Measurements from ENCODE around the gene TCN2. TPM values are rescaled to one million over a fixed set of nuclear protein-coding genes. Genes with fewer than 3 reads are reported as not detected.

Gene TCN2
- total and polyA plus RNA-seq, 9 of the 15 experiments (the other 6 are each of a cell fraction or from before 2014, with no cell fraction given), result 0.88 to 5.4 (median 1.7) TPM

DNA sequence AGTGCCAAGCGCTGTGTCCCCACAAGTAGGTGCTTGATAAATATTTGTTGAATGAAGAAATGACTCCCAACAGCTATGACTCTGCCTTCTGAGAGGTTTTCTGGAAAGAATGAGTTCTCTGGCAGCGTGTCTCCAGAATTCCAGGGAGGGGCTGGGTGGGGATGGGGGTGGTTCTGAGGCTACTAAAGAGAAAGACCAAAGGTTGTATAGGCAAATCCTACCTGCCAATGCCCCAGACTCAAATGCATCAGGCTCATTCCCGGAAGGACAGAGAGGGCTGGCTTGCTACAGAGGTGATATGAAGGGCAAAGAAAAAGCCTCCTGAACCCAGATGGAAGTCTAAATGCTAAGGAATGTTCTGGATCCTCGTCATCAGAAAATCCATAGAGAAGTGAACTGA is 58.8 kb downstream of the TCN2 start:
- Histone ChIP-seq H3K9me1 (ENCODE audit: control insufficient read depth, insufficient read depth, low read length) (no peaks in the 10 kb centered on the region), H3K4me2 (ENCODE audit: insufficient read depth, low read length) (no peak overlapping the region), H3K27me3 (ENCODE audit: control insufficient read depth in 2 of 2, insufficient read depth in 2 of 2, low read length in 2 of 2) (no peaks in the 10 kb centered on the region), H3K4me1 (replicated peaks in 1 of 2; ENCODE audit: control insufficient read depth in 2 of 2, insufficient read depth in 2 of 2, low read length in 2 of 2) (peaks cover 7 to 16% of the 10 kb centered on the region in 2 experiments; a peak in 3 of 5 replicates), H3K9ac (ENCODE audit: insufficient read depth in 1 of 2, low read depth in 2 of 2, low read length in 2 of 2) (no peak overlapping the region), H3K36me3 (ENCODE audit: control insufficient read depth, insufficient read depth, low read length) (no peaks in the 10 kb centered on the region), H3K27ac (ENCODE audit: extremely low read depth, low read depth, low read length) (no peak overlapping the region), H4K20me1 (replicated peaks; ENCODE audit: control insufficient read depth, insufficient read depth, low read length) (no peaks in the 10 kb centered on the region), H3K9me3 (replicated peaks; ENCODE audit: control insufficient read depth, insufficient read depth, low read depth, low read length) (no peaks in the 10 kb centered on the region), H3K4me3 (no peak overlapping the region), H2AFZ (ENCODE audit: low read depth, low read length) (no peak overlapping the region), H3K79me2 (ENCODE audit: control insufficient read depth, insufficient read depth, low read length) (no peaks in the 10 kb centered on the region)
- intact Hi-C loops (cut with micrococcal nuclease), result loop anchor here (10.0 kb wide), 1 partner anchor 89 kb away; no protein-coding TSS in a partner anchor
- in situ Hi-C loops (cut with MboI), result no loop called here
- no peak for ATAC-seq
- no TSS peak for BruUV-seq (replicated peaks)
- WGBS (ENCODE audit: insufficient coverage, low coverage, missing lambda C conversion rate), result 57% methylated on average over 3 of the region's 4 CpGs
- FAIRE-seq, result no peak
- ChIA-PET CTCF (ENCODE audit: low intra/inter-chr PET ratio) (no interaction called here), POLR2A (no interaction called here)
- DNase-seq (ENCODE audit: extremely low read depth in 1 of 4, low spot score in 3 of 4), result no peak
- TF ChIP-seq, protein P1, sequence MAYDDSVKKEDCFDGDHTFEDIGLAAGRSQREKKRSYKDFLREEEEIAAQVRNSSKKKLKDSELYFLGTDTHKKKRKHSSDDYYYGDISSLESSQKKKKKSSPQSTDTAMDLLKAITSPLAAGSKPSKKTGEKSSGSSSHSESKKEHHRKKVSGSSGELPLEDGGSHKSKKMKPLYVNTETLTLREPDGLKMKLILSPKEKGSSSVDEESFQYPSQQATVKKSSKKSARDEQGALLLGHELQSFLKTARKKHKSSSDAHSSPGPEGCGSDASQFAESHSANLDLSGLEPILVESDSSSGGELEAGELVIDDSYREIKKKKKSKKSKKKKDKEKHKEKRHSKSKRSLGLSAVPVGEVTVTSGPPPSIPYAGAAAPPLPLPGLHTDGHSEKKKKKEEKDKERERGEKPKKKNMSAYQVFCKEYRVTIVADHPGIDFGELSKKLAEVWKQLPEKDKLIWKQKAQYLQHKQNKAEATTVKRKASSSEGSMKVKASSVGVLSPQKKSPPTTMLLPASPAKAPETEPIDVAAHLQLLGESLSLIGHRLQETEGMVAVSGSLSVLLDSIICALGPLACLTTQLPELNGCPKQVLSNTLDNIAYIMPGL (CRISPR knock-in tag; IDR thresholded peaks at IDR 0.05), result no peak
- TF ChIP-seq HMG20A (CRISPR knock-in tag; conservative IDR thresholded peaks at IDR 0.05) (no peak), SMARCA5 (IDR thresholded peaks at IDR 0.05) (no peak), ZFP36 (IDR thresholded peaks at IDR 0.05; ENCODE audit: low read depth, low read length, partially characterized antibody) (no peak), ZNF121 (CRISPR knock-in tag; conservative IDR thresholded peaks at IDR 0.05) (no peak), ZNF311 (CRISPR knock-in tag; IDR thresholded peaks at IDR 0.05) (no peak), PTBP1 (IDR thresholded peaks at IDR 0.05; ENCODE audit: low read depth, low read length) (no peak), CHCHD3 (CRISPR knock-in tag; IDR thresholded peaks at IDR 0.05) (no peak), IFI16 (CRISPR knock-in tag; IDR thresholded peaks at IDR 0.05) (no peak), ZC3H4 (CRISPR knock-in tag; IDR thresholded peaks at IDR 0.05; ENCODE audit: borderline replicate concordance) (no peak), NR2C2 (CRISPR knock-in tag; IDR thresholded peaks at IDR 0.05) (no peak), NR2C2 (tag; IDR thresholded peaks at IDR 0.05) (no peak)
- TF ChIP-seq, protein P2, sequence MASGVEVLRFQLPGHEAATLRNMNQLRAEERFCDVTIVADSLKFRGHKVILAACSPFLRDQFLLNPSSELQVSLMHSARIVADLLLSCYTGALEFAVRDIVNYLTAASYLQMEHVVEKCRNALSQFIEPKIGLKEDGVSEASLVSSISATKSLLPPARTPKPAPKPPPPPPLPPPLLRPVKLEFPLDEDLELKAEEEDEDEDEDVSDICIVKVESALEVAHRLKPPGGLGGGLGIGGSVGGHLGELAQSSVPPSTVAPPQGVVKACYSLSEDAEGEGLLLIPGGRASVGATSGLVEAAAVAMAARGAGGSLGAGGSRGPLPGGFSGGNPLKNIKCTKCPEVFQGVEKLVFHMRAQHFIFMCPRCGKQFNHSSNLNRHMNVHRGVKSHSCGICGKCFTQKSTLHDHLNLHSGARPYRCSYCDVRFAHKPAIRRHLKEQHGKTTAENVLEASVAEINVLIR (CRISPR knock-in tag; IDR thresholded peaks at IDR 0.05), result no peak
- TF ChIP-seq, protein P3, sequence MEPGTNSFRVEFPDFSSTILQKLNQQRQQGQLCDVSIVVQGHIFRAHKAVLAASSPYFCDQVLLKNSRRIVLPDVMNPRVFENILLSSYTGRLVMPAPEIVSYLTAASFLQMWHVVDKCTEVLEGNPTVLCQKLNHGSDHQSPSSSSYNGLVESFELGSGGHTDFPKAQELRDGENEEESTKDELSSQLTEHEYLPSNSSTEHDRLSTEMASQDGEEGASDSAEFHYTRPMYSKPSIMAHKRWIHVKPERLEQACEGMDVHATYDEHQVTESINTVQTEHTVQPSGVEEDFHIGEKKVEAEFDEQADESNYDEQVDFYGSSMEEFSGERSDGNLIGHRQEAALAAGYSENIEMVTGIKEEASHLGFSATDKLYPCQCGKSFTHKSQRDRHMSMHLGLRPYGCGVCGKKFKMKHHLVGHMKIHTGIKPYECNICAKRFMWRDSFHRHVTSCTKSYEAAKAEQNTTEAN (CRISPR knock-in tag; IDR thresholded peaks at IDR 0.05), result no peak
- TF ChIP-seq, protein P4, sequence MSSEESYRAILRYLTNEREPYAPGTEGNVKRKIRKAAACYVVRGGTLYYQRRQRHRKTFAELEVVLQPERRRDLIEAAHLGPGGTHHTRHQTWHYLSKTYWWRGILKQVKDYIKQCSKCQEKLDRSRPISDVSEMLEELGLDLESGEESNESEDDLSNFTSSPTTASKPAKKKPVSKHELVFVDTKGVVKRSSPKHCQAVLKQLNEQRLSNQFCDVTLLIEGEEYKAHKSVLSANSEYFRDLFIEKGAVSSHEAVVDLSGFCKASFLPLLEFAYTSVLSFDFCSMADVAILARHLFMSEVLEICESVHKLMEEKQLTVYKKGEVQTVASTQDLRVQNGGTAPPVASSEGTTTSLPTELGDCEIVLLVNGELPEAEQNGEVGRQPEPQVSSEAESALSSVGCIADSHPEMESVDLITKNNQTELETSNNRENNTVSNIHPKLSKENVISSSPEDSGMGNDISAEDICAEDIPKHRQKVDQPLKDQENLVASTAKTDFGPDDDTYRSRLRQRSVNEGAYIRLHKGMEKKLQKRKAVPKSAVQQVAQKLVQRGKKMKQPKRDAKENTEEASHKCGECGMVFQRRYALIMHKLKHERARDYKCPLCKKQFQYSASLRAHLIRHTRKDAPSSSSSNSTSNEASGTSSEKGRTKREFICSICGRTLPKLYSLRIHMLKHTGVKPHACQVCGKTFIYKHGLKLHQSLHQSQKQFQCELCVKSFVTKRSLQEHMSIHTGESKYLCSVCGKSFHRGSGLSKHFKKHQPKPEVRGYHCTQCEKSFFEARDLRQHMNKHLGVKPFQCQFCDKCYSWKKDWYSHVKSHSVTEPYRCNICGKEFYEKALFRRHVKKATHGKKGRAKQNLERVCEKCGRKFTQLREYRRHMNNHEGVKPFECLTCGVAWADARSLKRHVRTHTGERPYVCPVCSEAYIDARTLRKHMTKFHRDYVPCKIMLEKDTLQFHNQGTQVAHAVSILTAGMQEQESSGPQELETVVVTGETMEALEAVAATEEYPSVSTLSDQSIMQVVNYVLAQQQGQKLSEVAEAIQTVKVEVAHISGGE (CRISPR knock-in tag; IDR thresholded peaks at IDR 0.05), result no peak

Data from K562 (cell line).